Epithelial cell of esophagus (primary cell): ENCODE data around the gene CHP2.
"Not testable (repeated sequence)": the region's sequence is repeated elsewhere in the genome, so short reads cannot be mapped to it uniquely, and the experiment has no call there.

ENCODE experiments used
- DNase-seq: peaks from one replicate; pipeline ENCODE4 v3.0.0; 2010; ENCODE audit warnings: low read depth
- H3K4me3 ChIP-seq: 2 replicates; pipeline ENCODE4 v1.5.1; 2011; ENCODE audit warnings: mild to moderate bottlenecking, low read length, control low read depth
- TF ChIP-seq, protein P1 (sequence below): IDR thresholded peaks from 2 replicates; pipeline ENCODE4 v1.5.1; 2011; ENCODE audit warnings: low read depth, mild to moderate bottlenecking, low read length, control low read depth, inconsistent platforms; ENCODE audit not compliant: insufficient read depth; ENCODE audit errors: missing control alignments

The CHP2 gene

DNA sequence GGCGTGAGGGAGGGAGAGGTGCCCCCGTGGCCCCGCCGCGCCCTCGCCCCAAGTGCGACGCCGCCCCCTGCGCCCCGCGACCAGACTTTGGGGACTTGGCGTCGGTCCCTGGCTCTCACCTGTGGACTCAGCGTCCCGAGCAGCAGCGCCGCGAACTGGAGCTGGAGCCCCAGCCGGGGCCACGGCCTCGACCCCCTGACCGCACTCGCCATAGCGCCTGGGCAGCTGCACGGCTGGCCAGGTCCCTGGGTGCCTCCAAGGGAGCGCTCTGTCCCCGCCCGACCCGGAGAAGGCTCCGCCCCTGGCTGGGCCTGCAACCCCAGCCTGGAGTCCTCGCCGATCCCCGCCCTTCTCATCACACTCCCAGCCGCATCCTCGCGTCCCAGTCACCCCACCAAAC lies 41.9 kb upstream of the CHP2 start, which contains the start of gene ERN2:
Gene ERN2, minus strand, starts transcription at position 247 of the 400 bp plus-strand sequence. Its CDS starts 35 bp downstream, at position 212.
- no peak within 1 kb of the TSS for H3K4me3 ChIP-seq
- no peak for DNase-seq
- TF ChIP-seq, protein P1, sequence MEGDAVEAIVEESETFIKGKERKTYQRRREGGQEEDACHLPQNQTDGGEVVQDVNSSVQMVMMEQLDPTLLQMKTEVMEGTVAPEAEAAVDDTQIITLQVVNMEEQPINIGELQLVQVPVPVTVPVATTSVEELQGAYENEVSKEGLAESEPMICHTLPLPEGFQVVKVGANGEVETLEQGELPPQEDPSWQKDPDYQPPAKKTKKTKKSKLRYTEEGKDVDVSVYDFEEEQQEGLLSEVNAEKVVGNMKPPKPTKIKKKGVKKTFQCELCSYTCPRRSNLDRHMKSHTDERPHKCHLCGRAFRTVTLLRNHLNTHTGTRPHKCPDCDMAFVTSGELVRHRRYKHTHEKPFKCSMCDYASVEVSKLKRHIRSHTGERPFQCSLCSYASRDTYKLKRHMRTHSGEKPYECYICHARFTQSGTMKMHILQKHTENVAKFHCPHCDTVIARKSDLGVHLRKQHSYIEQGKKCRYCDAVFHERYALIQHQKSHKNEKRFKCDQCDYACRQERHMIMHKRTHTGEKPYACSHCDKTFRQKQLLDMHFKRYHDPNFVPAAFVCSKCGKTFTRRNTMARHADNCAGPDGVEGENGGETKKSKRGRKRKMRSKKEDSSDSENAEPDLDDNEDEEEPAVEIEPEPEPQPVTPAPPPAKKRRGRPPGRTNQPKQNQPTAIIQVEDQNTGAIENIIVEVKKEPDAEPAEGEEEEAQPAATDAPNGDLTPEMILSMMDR = no peak

DNA sequence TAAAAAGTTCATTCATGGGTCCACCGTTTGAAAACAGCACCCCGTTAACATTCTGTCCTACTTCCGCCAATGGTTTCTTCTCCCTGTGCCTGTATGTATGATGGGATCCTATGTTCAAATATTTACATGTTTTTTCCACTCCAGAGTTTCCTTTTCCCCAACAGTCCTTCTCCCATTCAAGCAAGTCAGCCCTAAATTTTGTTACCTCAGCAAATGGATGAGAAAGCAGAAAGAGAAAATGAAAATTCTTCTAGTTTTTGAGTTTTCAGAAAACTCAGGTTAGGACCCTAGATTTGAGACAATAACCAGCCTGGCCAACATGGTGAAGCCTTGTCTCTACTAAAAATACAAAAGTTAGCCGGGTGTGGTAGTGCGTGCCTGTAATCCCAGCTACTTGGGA lies 38.3 kb upstream of the CHP2 start:
- DNase-seq = no peak
- no peak overlapping the region for H3K4me3 ChIP-seq
- TF ChIP-seq, protein P1 = no peak

DNA sequence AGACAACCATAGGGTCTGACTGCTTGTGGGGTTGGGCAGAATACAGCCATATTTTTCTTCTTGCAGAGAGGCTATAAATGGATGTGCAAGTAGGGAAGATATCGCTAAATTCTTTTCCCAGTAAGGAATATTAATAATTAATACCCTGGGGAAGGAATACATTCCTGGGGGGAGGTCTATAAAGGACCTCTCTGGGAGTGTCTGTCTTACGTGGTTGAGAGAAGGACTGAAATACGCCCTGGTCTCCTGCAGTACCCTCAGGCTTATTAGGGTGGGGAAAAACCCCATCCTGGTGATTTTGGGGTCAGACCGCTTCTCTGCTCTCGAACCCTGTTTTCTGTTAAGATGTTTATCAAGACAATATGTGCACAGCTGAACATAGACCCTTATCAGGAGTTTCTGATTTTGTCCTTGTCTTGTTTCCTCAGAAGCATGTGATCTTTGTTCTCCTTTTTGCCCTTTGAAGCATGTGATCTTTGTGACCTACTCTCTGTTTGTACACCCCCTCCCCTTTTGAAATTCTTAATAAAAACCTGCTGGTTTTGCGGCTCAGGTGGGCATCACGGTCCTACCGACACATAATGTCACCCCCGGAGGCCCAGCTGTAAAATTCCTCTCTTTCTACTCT lies 32.1 kb upstream of the CHP2 start:
- not testable (repeated sequence) for DNase-seq, H3K4me3 ChIP-seq

DNA sequence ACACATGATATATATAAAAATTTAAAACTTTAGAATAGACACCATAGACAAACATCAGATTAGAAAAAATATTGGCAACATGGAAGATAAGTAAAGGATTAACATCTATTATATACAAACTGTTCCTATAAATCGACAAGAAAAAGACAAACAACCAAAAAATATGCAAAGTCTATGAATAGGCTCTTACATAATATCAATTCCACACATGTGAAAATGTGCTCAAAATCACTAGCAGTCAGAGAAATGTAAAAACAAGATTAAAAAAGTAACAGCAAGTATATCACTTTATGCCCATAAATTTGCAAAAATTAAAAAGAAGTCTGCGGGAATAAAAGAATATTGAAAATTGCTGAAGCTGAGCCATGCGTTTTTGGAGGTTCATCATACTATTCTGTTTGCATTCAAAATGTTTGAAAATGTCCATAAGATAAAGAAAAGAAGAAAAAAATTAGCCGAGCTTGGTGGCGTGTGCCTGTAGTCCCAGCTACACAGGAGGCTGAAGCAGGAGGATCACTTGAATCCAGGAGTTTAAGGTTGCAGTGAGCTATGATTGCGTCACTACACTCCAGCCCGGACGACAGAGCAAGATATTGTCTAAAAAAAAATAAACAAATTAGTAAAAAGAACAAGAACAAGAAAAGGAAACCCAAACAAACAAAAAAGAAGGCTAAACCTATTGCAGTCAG lies 30.6 kb upstream of the CHP2 start:
- no peak overlapping the region for H3K4me3 ChIP-seq
- DNase-seq = no peak
- TF ChIP-seq, protein P1 = no peak

DNA sequence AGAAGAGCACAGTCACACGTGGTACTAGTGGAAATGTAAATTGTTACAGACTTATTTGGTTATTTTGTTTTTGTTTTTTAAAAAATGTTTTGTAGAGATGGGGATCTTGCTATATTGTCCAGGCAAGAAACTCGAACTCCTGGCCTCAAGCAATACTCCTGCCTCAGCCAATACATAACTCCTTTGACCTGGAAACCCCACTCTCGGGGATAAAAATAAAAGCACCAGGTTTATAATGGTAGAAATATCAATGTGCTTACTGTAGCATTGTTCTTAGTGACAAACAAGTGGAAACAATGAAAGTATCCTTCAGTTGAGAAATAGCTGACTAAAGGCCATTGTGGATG lies 30.1 kb upstream of the CHP2 start:
- DNase-seq = no peak
- TF ChIP-seq, protein P1 = no peak
- no peak overlapping the region for H3K4me3 ChIP-seq

DNA sequence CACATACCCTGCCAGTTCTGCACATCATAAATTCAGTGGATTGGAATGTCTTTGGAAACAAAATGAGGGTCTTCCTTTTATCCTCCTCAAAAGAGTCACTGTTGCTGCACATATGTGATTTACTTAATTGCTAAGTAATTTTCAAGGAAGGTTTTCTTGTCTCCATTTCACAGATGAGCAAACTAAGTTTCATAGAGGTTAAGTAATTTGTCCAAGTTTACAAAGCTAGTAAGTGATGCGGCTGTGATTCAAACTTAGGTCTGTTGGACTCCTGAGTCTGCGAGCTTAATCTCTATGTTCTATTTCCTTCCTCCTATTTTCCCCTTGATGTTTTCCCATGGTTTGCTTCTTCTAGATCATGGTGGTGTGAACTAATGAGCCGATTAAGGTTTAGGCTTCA lies 28.1 kb upstream of the CHP2 start:
- no peak for DNase-seq
- TF ChIP-seq, protein P1 = no peak
- no peak overlapping the region for H3K4me3 ChIP-seq

DNA sequence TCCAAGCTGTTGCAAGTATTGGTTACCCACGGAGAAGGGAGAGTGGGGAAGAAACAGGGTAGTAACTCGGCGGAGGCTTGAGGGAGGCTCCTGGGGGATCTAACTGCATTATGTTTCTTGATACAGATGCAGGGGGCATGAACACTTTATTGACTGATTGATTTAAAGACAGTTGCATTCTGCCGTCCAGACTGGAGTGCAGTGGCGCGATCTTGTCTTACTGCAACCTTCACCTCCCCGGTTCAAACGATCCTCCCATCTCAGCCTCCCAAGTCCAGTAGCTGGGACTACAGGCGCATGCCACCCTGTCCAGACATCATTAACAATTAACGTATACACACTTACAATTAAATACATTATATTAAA lies 26.7 kb upstream of the CHP2 start:
- TF ChIP-seq, protein P1 = no peak
- no peak for DNase-seq
- H3K4me3 ChIP-seq = no peak overlapping the region
